HG03196 (cell line): ENCODE measurements around the gene IQSEC1.

Source experiments
- ATAC-seq: cut with Tn5 transposase; IDR thresholded peaks from one replicate; pipeline ENCODE4 v1.9.1; 2021; ENCODE audit not compliant: unreplicated experiment

IQSEC1 gene

DNA sequence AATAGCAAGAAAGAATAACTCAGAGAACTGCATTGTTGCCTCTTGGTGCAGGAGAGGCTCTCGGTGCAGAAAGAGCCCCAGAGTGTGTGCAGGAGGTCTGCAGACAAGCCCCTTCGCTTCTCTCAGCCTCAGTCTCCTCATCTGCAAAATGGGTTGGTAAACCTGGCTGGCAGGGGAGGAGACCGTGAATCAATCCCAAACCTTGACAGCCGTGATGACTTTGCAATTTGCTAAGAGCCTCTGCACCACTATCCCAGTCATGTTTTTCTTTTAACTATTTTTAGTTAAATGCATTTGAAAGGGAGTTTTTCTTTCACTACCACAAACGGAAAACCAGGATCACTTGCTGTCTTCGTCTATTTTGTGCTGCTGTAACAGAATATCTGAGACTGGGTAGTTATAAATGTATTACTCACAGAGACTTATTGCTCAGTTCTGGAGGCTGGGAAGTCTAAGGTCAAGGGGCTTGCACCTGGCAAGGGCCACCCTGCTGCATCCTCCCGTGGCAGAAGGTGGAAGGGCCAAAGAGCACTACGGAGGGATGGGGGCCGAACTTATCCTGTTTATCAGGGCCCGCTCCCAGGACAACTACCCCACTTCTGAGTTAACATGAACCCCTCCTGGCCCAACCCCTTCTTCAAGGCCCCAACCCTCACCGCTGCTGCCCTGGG is 14.2 kb upstream of the IQSEC1 start:
- no peak for ATAC-seq

DNA sequence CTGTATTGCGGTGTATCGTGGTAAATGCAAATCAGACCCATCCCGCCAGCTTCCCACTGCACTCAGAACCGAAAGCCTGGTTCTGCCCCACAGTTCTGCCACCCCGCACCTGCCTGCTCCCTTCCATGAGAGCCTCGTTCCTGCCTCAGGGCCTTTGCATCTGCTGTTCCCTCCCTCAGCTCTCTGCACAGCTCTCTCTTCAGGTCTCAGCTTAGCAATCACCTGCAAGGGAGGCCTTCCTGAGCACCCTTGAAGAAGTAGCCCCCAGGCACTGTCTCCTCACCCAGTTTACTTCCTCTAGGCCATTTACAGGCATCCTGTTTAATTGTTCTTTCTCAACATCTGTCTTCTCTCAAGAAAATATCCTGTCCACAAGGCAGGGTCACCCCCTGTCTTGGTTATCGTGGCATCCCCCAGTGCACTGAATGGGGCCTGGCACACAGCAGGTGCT is 13.3 kb upstream of the IQSEC1 start:
- no peak for ATAC-seq

GRCh38 chr3:13085846-13086179 is 12.6 kb upstream of the IQSEC1 start:
- no peak for ATAC-seq

DNA sequence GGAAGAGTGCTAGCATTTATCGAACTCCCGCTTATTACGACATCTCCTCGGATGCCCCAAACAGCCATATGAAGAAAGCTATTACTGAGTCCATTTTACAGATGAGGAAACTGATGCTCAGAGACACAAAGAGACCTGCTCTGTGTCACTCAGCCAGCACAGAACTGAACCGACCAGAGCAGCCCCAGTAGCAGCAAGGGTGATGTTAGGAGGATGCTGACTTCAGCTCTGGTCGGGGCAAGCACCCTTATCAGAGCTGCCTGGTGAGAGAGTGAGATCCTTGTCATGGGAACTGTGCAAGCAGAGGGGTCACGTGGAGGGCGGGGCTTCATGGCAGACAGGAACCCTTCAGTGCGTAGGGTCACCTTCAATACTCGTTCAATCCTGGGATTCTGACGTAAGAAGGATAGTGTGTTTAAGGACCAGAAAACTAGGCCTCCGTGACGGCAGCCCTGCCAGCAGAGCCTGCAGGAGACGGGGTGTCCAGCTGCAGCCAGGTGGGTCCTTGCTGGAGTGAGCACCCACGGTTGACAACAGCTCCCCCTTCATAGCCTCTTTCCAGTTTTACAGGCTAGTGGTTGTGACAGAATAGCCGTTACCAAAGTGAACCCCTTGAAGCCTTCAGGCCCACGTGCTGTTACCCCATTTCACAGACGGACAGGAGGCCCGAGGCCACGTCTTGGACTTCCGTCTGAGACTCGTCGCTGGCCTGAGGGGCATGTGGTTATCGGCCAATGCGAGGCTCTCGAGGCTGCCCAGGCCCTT is 12.0 kb upstream of the IQSEC1 start:
- no peak for ATAC-seq

GRCh38 chr3:13083898-13084297 is 10.7 kb upstream of the IQSEC1 start:
- ATAC-seq = no peak

DNA sequence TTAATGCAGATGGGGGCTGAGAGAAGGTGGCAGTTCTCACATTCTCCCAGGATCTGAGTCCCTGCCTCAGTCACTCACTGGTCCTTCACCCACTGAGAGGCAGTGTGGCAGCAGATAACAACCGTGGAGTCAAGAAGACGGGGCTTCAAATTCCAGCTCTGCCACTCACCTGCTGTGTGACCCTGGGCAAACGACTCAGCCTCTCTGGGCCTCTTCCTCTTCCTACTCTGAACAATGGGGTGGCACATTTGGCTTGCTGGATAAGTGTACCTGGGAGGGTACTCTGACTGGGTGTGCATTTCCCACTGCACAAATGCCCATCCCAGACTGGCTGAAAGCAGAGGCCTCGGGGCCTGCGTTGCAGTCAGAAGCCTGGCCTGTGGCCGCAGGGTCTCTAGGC is 10.0 kb upstream of the IQSEC1 start:
- no peak for ATAC-seq

GRCh38 chr3:13082677-13083076 is 9.4 kb upstream of the IQSEC1 start:
- ATAC-seq = no peak

GRCh38 chr3:13081603-13082360 is 8.6 kb upstream of the IQSEC1 start:
- no peak for ATAC-seq

GRCh38 chr3:13080591-13080990 is 7.4 kb upstream of the IQSEC1 start:
- ATAC-seq = no peak

DNA sequence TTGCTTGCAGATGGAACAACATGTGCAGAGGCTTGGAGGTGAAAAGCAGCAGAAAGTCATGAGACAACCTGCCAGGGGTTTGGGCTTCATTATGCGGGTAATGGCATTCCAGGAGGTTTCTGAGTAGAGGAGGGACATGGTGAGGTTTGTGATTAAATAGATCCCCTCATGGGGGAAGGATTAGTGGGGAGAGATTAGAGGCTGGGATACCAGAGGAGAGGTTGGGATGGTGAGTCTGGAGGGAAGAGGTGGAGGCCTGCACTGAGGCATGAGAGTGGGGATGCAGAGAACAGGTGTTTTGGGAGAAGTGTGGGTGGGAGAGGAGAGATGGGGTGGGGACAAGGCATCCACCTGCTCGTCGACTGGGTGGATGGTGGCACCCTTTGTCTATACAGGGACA is 6.8 kb upstream of the IQSEC1 start:
- no peak for ATAC-seq

DNA sequence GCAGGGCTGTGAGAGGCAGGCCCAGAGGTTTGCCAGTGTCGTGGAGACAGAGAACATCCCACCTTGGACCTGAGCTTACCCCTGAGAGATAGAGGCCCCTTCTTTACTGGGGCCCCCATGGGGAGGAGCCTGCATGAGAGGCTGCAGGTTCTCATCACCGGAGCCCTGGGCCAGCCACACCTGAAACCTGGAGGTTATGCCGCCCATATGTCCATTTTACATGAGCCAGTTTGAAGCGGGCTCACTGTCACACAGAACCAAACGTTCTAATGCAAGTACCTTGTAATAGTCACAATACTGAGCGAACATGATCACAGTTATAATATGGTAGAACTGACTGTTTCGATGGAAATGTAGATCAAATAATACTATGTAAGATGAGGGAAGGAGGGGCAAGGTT is 6.3 kb upstream of the IQSEC1 start:
- no peak for ATAC-seq

DNA sequence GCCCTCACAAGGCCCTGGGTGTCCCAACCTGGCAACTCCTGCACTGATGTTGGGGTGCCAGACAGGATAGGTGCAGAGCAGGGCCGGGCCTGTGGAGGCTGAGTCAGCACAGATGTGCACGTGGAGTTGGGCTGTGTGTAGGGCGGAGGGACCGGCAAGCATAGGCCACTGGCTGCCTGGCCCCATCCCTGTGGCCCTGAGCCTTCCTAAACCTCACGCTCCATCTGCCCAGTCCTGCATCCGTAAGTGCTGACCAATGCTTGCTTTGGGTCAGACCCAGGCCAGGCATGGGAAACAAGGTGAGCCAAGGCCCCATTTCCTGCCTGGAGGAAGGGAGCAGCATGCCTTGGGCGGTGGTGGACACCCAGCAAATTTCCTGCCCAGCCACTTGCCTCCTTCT is 5.8 kb upstream of the IQSEC1 start:
- ATAC-seq = no peak

DNA sequence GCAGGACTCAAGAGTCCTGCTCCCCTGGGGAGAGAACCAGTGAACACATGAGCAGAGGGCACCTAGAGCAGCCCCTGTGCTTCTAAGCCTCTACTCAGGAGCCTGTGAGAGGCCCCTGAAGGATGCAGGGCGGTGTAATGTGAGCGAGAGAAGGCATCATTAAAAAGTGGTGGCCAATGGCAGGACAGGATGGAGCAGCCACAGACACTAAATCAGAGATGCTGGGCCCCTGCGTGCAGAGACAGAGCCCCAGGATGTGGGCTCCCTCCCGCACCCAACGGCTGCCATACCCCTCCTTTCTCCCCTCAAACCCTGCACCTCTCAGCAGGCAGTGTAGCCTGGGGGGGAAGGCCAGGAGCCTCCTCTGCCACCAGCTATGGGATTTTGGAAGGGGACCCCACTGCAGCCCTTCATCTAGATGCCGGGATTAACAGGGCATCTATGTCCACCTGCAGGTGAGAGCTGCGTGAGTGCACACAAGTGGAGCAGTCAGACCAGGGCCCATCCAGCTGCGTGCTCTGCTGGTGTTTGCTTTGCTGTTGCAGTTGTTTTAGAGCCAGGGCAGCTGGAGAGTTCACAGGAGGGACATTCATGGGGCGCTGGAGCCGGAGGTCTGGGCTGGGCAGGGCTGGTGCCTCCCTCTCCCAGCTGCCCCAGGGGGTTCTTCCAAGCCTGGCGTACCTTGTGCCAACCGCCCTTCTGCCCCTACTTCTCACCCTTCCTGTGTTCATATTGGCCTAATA is 5.1 kb upstream of the IQSEC1 start:
- no peak for ATAC-seq

DNA sequence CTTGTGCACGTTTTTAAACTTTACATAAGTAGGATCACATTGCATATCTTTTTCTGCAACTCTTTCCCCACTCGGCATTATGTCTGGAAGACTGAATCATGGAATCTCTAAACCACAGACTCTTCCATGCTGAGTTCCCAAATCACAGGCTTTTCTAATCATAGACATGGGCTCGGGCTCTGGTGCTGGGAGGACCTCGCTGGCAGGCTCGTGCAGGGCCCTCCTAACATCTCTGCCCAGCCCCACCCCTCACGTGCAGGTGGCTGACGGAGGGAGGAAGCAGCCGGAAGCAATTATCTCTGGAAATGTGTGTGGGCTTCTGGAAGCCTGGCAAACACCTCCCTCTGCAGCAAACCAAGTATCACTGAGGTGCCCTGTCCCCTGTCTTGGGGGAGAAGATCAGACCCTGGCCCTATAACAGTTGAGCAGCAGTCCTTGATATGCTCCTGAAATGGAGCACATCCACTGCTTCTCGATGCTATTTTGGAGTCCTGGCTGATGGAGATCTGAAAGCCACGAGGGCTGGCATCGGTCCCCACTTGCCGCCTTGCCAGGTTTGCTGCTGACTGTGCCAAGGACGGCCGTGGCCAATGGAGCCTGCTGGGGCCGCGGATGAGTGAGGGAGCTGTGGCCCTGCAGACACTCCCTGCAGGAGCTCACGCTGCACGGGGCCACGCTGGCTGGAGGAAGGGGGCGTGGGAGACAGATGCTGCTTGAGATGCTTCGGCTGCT is 4.4 kb upstream of the IQSEC1 start:
- no peak for ATAC-seq

GRCh38 chr3:13075986-13076654 is 2.9 kb upstream of the IQSEC1 start:
- no peak for ATAC-seq

DNA sequence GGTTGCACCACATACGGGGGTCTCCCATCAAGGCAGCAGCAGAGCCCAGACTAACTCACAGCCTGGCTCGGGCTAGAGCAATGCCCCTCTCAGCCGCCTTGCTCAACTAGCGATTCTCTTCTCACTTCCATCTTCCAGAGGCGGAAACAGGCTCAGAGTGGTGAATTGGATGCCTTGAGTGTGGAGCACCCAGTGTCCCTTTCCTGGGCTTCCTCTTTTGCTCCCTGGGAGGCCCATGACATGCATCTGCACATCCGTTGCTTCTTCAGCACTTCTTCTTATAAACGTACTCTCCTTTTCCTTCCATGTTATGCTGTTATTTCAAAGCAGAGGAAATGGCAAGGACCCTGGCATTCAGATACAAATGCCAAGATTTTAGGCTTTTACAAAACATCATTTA is 2.1 kb upstream of the IQSEC1 start:
- no peak for ATAC-seq

DNA sequence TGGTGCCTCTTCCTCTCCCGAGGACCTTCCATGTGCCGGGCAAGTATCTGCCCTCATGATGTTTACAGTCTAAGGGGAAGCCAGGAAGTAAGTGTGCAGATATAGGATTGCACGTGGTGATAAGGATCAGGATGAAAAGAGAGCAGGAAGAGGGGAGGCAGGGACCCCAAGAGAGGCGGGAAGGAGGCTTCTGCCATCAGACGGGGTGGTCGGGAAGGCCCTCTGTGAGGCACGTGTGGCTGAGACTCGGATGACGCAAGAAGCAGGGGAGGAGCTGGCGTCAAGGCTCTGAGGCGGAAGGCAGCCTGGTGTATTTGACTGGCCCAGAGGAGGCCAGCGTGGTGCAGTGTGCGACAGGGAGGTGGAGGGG is 762 bp upstream of the IQSEC1 start:
- ATAC-seq = no peak

DNA sequence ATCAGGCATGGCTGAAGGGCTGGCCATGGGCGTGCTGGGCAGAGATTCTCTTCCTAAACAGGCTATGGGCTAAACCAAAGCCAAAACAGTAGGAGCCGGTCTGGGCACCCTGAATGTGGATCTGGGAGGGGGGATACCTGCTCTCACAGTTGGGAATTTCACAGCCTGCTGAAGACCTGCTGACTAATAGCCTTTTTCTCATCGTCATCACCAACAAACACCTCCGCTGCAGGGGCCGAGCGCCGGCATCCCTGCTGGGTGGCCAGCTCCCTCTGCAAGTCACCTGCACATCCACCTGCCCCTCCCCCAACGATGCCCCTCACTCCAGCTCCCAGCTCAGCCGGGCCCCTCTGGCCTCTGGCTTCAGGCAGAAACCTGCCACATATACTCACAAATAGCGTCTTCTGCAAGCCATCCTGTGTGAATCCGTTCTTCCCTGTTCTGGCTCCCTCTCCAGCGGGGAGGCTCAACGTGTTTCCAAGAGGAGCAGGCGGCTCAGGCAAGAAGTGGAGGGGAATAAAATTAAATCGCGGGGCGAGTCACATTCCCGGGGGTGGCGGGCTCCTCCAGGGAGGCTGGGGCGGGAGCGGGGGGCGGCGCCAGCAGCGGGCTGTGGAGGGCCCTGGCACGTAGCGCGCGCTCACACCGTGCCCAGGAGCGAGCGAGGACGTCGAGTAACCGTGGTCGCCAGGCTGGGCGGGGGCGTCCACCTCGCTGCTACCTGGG is 466 bp downstream of the IQSEC1 start:
- peak; percentile 11 for ATAC-seq

DNA sequence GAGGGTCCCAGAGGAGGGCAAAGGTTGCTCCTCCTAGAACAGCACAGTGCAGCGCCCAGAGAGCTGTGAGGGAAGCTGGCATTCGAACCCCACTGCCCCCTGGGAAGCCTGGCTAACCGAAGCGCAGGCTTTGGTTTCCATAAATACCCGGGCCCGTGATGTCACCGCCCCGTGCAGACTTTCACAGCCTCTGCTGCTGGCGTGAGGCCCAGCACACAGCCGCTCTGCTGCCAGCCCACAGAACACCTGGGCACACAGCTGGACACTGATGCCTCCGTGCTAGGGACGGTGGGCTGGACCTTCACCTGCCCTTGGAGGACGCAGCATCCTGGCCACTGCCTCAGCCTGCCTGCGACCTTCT is 1.0 kb downstream of the IQSEC1 start:
- peak; percentile 66 for ATAC-seq

- no peak for ATAC-seq
Measured at GRCh38 chr3:13071695-13072094, 1.5 kb downstream of the IQSEC1 start.
